ENCODE data around the gene UNC5B.

- no peak for TF ChIP-seq CTCF (conservative IDR thresholded peaks at IDR 0.05; ENCODE audit: low read depth, low read length)
- no peak for TF ChIP-seq EZH2 (IDR thresholded peaks at IDR 0.05; ENCODE audit: borderline replicate concordance, low read depth, low read length, poor library complexity, severe bottlenecking)
Measured at GRCh38 chr10:71257319-71257997, 45.1 kb downstream of the UNC5B start.

Measured in A673 (cell line).